Memory B cell (primary cell): ENCODE results near the gene CACNG7.

ENCODE experiments used
- ATAC-seq: fragments of 150-1000 bp; cut with Tn5 transposase; 2 replicates; pipeline ENCODE4 v1.10.0; 2021; ENCODE audit warnings: low read depth, mild to moderate bottlenecking, moderate library complexity
- DNase-seq, 2 donors: peaks; one replicate each; pipeline ENCODE4 v3.0.0; 2022; ENCODE audit warnings: low spot score in 2 of 2
- H3K27ac Mint-ChIP-seq: one replicate; pipeline ENCODE4 v1.8.0; 2022; ENCODE audit warnings: mild to moderate bottlenecking, moderate library complexity, mixed read lengths
- H3K27me3 Mint-ChIP-seq: one replicate; pipeline ENCODE4 v1.8.0; 2022; ENCODE audit warnings: mixed read lengths
- H3K36me3 Mint-ChIP-seq: one replicate; pipeline ENCODE4 v1.8.0; 2022; ENCODE audit warnings: mild to moderate bottlenecking, mixed read lengths
- H3K4me1 Mint-ChIP-seq: one replicate; pipeline ENCODE4 v1.8.0; 2022; ENCODE audit warnings: mixed read lengths
- H3K4me3 Mint-ChIP-seq: one replicate; pipeline ENCODE4 v1.8.0; 2022; ENCODE audit warnings: mild to moderate bottlenecking, moderate library complexity, mixed read lengths
- H3K9me3 Mint-ChIP-seq: one replicate; pipeline ENCODE4 v1.8.0; 2022; ENCODE audit warnings: mixed read lengths

The CACNG7 gene

DNA sequence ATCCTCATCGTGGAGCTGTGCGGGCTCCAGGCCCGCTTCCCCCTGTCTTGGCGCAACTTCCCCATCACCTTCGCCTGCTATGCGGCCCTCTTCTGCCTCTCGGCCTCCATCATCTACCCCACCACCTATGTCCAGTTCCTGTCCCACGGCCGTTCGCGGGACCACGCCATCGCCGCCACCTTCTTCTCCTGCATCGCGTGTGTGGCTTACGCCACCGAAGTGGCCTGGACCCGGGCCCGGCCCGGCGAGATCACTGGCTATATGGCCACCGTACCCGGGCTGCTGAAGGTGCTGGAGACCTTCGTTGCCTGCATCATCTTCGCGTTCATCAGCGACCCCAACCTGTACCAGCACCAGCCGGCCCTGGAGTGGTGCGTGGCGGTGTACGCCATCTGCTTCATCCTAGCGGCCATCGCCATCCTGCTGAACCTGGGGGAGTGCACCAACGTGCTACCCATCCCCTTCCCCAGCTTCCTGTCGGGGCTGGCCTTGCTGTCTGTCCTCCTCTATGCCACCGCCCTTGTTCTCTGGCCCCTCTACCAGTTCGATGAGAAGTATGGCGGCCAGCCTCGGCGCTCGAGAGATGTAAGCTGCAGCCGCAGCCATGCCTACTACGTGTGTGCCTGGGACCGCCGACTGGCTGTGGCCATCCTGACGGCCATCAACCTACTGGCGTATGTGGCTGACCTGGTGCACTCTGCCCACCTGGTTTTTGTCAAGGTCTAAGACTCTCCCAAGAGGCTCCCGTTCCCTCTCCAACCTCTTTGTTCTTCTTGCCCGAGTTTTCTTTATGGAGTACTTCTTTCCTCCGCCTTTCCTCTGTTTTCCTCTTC, 35.1 kb upstream of the CACNG7 start:
- no peak for DNase-seq
- peaks cover 16% of the 10 kb centered on the region for H3K4me1 Mint-ChIP-seq
- H3K27me3 Mint-ChIP-seq, result peaks cover 7% of the 10 kb centered on the region
- peaks cover 14% of the 10 kb centered on the region for H3K36me3 Mint-ChIP-seq
- no peak overlapping the region for H3K4me3 Mint-ChIP-seq
- peak overlapping the region; percentile 9 for H3K27ac Mint-ChIP-seq
- peaks cover 8% of the 10 kb centered on the region for H3K9me3 Mint-ChIP-seq
- ATAC-seq, result no peak

DNA sequence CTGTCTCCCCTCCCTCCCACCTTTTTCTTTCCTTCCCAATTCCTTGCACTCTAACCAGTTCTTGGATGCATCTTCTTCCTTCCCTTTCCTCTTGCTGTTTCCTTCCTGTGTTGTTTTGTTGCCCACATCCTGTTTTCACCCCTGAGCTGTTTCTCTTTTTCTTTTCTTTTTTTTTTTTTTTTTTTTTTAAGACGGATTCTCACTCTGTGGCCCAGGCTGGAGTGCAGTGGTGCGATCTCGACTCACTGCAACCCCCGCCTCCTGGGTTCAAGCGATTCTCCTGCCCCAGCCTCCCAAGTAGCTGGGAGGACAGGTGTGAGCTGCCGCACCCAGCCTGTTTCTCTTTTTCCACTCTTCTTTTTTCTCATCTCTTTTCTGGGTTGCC, 34.5 kb upstream of the CACNG7 start:
- Mint-ChIP-seq H3K9me3 (peaks cover 8% of the 10 kb centered on the region), H3K4me3 (no peak overlapping the region), H3K27ac (peak overlapping the region; percentile 9), H3K27me3 (peaks cover 7% of the 10 kb centered on the region), H3K36me3 (peaks cover 14% of the 10 kb centered on the region), H3K4me1 (peaks cover 16% of the 10 kb centered on the region)
- no peak for DNase-seq
- ATAC-seq, result no peak

DNA sequence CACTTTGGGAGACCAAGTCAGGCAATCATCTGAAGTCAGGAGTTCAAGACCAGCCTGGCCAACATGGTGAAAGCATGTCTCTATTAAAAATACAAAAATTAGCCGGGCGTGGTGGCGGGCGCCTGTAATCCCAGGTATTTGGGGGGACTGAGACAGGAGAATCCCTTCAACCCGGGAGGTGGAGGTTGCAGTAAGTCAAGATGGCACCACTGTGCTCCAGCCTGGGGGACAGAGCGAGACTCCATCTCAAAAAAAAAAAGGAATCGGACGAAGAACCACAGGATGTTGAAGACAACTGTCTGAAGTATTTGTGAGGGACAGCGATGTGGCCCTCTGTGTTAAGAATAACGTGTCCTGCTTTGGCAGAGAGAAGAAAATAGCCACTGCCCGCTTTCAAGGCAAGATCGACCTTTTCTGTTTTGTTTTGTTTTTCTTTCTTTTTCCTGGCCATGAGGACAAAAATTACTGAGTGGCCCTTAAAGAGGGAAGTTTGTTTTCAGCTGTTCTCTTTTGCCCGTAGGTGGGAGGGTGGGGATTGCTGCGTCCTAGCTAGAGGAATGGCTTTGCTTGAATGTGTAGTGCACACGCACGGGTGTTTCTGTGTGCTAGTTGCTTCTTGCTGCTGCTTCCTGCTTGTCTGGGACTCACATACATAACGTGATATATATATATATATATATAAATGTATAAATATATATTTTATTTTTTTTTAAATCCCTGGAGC, 33.3 kb upstream of the CACNG7 start:
- H3K9me3 Mint-ChIP-seq, result peaks cover 8% of the 10 kb centered on the region
- peaks cover 7% of the 10 kb centered on the region for H3K27me3 Mint-ChIP-seq
- DNase-seq (no peak), ATAC-seq (no peak)
- H3K36me3 Mint-ChIP-seq, result peaks cover 14% of the 10 kb centered on the region
- no peak overlapping the region for H3K27ac Mint-ChIP-seq
- H3K4me1 Mint-ChIP-seq, result peaks cover 12% of the 10 kb centered on the region
- H3K4me3 Mint-ChIP-seq, result no peak overlapping the region

DNA sequence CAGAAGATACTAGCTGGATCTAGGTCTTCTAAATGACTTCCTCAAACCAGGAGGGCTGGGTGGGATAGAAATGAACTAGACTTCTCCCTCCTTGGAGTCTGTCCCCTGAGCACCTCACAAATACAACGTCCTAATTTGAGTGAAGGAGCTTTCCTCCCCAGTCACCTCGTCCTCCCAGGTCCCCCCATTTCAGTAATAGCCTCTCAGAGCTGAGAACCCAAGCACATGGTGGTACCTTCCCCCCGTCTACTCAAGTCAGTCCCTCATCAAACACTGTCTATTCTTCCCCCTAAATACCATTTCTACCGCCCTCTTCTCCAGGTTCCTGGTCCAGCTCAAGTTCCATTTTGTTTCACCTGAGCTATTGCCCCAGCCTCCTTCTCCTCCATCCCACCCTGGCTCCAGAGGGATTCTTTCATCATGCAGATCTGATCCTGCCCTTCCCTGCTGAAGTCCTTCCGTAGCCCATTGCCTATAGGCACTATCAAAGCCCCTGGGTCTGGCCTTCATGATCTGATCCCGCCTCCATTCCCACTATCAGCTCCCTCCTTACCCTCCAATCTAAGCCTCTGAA, 32.3 kb upstream of the CACNG7 start:
- no peak for ATAC-seq
- H3K27me3 Mint-ChIP-seq, result peaks cover 7% of the 10 kb centered on the region
- no peak overlapping the region for H3K4me3 Mint-ChIP-seq
- H3K36me3 Mint-ChIP-seq, result peaks cover 12% of the 10 kb centered on the region
- peaks cover 10% of the 10 kb centered on the region for H3K4me1 Mint-ChIP-seq
- DNase-seq, result no peak
- H3K27ac Mint-ChIP-seq, result peak overlapping the region; percentile 53
- peaks cover 8% of the 10 kb centered on the region for H3K9me3 Mint-ChIP-seq

DNA sequence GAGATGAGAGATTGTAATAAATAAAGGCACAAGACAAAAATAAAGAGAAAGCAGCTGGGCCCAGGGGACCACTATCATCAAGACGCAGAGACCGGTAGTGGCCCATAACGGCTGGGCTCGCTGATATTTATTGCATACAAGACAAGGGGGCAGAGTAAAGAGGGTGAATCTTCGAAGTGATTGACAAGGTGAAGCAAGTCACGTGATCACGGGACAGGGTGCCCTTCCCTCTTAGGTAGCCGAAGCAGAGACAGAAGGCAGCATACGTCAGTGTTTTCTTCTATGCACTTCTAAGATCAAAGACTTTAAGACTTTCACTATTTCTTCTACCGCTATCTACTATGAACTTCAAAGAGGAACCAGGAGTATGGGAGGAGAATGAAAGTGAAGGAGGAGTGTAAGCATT, 31.7 kb upstream of the CACNG7 start:
- Mint-ChIP-seq H3K27me3 (peaks cover 7% of the 10 kb centered on the region), H3K4me1 (peaks cover 10% of the 10 kb centered on the region), H3K36me3 (peaks cover 12% of the 10 kb centered on the region), H3K9me3 (peaks cover 8% of the 10 kb centered on the region), H3K4me3 (no peak overlapping the region), H3K27ac (peak overlapping the region; percentile 53)
- ATAC-seq, result no peak
- peak in 1 of 2 donors; percentile 25 for DNase-seq

DNA sequence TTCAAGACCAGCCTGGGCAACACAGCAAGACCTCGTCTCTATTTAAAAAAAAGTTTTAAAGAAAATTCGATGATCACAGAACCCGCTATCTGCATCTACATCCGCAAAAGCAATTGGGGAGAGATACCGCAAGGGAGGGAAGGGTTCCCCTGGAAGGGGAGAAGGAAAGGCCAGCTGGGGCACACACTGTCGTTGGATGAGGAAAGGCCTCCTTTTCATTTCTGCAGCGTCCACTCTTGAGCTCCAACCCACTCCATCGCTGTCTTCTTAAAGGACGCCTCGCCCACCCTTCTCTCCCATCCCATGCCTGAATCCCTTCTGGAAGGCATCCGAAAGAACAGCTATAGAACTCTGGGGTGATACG, 30.3 kb upstream of the CACNG7 start:
- Mint-ChIP-seq H3K9me3 (peaks cover 6% of the 10 kb centered on the region), H3K27me3 (peaks cover 11% of the 10 kb centered on the region), H3K4me3 (no peak overlapping the region), H3K4me1 (peaks cover 7% of the 10 kb centered on the region), H3K27ac (no peak overlapping the region), H3K36me3 (peaks cover 11% of the 10 kb centered on the region)
- ATAC-seq (no peak), DNase-seq (no peak)

DNA sequence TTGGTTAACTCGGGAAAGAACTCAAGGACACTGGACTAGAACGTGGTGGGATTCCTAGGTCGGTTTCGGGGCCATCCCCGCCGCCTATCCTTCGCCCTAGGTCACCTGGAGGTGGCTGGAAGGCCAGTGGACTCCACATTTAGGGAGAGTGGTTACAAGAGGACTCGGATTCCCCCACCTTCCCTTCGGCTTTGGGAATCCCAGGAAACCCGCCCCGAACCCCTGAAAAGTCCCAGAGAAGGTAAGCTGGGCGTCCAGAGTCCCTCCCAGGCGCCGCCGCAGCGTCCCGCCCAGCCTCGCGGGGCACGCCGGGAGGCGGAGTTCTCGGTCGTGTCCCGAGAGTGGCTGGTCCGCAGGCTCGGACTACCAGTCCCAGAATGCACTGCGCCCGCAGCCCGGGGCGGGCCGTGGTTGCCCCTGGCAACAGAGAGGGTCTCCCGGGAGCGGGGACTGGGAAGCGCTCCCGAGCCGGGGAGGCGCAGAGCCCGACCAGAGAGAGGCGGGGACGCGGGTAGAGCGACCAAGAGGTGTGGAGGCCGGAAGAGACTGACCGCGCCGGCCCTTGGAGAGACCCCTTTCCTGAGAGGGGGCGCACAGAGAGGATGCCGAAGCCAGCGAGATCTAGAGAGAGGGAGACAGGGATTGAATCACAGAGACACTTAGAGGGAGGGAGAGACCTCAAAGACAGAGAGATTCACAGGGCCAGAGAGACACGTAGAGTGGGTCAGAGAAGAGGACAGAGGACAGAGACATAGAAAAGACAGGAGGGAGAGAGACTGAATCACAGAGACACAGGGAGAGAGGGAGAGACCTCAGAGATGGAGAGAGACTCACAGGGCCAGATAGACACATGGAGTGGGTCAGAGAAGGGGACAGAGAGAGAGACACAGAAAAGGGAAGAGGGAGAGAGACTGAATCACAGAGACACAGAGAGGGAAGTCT, 29.7 kb upstream of the CACNG7 start:
- peaks cover 14% of the 10 kb centered on the region for H3K27me3 Mint-ChIP-seq
- peaks cover 6% of the 10 kb centered on the region for H3K36me3 Mint-ChIP-seq
- peaks cover 6% of the 10 kb centered on the region for H3K9me3 Mint-ChIP-seq
- H3K4me3 Mint-ChIP-seq, result no peak overlapping the region
- ATAC-seq (peak; percentile 72), DNase-seq (peak in 1 of 2 donors; percentile 72)
- peaks cover 6% of the 10 kb centered on the region for H3K4me1 Mint-ChIP-seq
- no peak overlapping the region for H3K27ac Mint-ChIP-seq

DNA sequence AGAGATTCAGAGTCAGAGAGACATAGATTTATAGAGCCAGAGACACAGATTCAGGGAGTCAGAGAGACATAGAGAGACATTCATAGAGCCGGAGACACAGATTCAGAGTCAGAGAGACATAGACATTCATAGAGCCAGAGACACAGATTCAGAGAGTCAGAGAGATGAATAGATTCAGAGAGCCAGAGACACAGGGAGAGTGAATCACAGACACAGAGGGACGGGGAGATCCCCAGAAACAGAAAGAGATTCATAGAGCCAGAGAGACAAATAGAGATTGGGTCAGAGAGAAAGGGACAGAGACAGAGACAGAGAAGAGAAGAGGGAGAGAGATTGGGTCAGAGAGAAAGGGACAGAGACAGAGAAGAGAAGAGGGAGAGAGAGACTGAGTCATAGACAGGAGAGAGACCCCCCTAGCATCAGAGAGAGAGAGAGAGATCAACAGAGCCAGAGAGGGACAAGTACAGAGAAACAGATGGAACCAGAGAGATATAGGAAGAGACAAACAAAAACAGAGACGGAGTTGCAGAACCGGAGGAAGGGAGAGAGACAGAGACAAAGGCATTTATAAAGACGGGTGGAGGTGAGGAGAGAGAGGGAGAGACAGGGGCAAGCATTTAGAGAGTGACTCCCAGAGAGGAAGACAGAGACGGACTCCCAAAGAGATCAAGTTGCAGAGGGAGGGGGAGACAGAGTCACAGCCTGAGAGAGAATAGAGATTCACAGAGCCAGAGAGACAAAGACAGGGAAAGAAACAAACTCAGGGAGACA, 28.2 kb upstream of the CACNG7 start:
- Mint-ChIP-seq H3K36me3 (peaks cover 4% of the 10 kb centered on the region), H3K27me3 (peaks cover 16% of the 10 kb centered on the region), H3K27ac (no peak overlapping the region), H3K4me3 (no peak overlapping the region), H3K9me3 (peaks cover 5% of the 10 kb centered on the region), H3K4me1 (peaks cover 4% of the 10 kb centered on the region)
- no peak for ATAC-seq
- DNase-seq, result no peak

DNA sequence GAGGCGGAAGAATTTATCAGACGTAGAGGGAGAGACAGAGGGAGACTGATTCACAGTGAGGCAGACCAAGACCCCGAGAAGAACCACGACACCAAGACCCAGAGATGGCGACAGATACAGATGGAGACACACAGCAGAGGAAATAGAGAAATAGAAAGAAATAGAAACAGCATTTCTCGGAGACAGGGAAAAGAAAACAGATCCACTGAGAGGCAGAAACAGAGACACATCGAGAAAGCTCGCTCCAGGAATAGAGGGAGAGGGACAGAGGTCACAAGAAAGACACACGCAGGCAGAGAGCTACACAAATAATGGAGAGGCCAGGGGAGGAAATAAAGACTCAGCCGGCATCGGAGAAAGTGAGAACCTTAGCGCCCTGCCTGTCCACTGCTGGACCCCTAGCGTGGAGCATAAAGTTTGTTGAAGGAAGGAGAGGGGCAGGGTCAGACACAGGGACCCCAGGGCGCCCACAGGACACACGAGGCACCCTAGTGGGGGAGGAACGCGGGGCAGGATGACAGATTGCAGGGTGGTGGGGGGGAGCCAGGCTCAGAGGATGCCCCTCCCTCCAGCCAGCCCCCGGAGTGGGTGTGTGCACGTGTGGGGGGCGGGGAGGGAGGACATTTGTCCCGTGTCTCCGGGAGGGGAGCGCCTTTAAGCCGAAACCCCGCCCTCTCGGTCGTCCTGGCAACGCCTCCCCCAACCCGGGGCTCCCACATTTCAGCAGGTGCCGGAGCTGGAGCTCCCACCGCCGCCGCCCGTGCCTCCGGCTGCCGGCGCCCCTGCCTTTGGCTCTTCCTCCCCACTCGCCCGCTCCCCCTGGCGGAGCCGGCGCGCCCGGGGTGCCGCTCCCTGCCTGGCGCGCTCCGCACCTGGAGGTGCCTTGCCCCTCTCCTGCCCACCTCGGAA, 27.3 kb upstream of the CACNG7 start, which contains the start of gene PRKCG:
Gene PRKCG (plus strand): TSS at position 716 of the 909 bp plus-strand sequence. CDS start 298 bp downstream, outside the sequence.
- Mint-ChIP-seq H3K9me3 (peaks cover 5% of the 10 kb centered on the region), H3K4me3 (peak within 1 kb of the TSS; percentile 10), H3K36me3 (peaks cover 4% of the 10 kb centered on the region), H3K4me1 (peaks cover 4% of the 10 kb centered on the region), H3K27me3 (peaks cover 16% of the 10 kb centered on the region), H3K27ac (peak within 1 kb of the TSS; percentile 15)
- peak in 1 of 2 donors; percentile 56 for DNase-seq
- peak; percentile 42 for ATAC-seq

DNA sequence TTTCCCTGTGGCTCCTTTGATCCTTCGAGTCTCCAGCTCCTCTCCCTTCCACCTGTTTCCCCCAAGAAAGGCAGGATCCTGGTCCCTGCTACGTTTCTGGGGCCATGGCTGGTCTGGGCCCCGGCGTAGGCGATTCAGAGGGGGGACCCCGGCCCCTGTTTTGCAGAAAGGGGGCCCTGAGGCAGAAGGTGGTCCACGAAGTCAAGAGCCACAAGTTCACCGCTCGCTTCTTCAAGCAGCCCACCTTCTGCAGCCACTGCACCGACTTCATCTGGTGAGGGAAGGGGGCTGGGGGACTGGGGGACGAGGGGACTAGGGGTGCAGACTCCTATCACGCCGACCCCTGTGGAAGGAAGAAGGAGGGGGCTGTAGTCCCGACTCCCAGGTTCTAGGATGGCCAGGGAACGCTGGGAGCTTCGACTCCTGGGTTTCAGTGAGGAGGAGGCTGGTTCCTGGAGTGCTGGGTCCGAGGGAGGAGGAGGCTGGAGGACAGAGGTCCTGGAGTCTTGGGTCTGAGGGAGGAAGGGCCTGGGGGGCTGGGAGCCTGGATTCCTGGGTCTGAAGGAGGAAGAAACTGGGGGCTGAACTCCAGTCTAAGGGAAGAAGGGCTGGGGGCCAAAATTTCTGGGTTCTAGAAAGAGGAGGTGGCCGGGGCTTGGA, 26.6 kb upstream of the CACNG7 start:
- Mint-ChIP-seq H3K4me1 (peaks cover 4% of the 10 kb centered on the region), H3K27me3 (peaks cover 11% of the 10 kb centered on the region), H3K27ac (peak overlapping the region; percentile 15), H3K4me3 (peak overlapping the region; percentile 10), H3K36me3 (peaks cover 3% of the 10 kb centered on the region), H3K9me3 (peaks cover 1% of the 10 kb centered on the region)
- DNase-seq, result no peak
- no peak for ATAC-seq

DNA sequence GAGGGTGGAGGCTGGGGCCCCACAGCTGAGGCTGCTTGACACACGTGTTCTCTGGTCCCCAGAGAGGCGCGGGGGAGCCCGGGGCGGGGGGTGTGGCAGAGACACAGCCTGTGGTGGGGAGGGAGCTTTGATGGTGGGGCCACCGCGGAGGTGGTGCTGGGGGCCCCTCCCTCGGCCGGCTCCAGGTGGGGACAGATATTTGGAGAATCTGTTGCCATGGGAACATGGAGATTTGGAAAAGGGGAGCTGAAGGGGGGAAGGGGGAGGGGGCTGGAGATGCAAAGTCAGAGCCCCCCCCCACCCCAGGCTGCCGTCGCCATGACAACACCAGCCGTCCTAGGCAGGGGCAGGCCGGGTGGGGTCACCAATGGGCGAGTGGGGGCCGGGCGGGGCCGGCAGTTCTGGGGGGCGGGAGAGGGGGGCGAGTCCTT, 25.8 kb upstream of the CACNG7 start:
- DNase-seq (peak in 1 of 2 donors; percentile 58), ATAC-seq (peak; percentile 54)
- H3K4me3 Mint-ChIP-seq, result no peak overlapping the region
- H3K27me3 Mint-ChIP-seq, result peaks cover 11% of the 10 kb centered on the region
- peaks cover 1% of the 10 kb centered on the region for H3K9me3 Mint-ChIP-seq
- peaks cover 3% of the 10 kb centered on the region for H3K36me3 Mint-ChIP-seq
- no peak overlapping the region for H3K27ac Mint-ChIP-seq
- H3K4me1 Mint-ChIP-seq, result peaks cover 4% of the 10 kb centered on the region

DNA sequence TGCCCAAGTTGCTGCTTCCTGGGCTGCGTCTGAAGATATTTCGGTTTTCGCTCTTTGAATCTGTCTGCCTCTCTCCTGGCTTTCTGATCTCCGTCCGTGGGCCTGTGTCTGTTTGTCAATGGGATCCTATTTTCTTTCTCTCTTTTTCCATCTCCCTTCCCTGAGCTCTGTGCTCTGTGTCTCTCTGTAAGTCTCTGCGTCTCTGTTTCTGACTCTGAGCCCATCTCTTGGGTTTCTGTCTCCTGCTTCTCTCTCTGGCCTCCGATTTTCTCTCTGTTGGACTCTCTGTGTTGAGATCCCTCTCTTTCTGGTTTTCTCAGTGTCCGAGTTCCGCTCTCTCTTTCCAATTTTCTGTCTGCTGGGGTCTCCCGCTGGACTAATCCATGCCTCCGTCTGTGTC, 25.3 kb upstream of the CACNG7 start:
- ATAC-seq, result no peak
- H3K27ac Mint-ChIP-seq, result peak overlapping the region; percentile 3
- H3K4me1 Mint-ChIP-seq, result peaks cover 4% of the 10 kb centered on the region
- no peak overlapping the region for H3K4me3 Mint-ChIP-seq
- peaks cover 3% of the 10 kb centered on the region for H3K36me3 Mint-ChIP-seq
- no peak for DNase-seq
- peaks cover 11% of the 10 kb centered on the region for H3K27me3 Mint-ChIP-seq
- peaks cover 1% of the 10 kb centered on the region for H3K9me3 Mint-ChIP-seq
